ENCODE data around the gene MGAT3. TPM values are rescaled to one million over a fixed set of nuclear protein-coding genes. Genes with fewer than 3 reads are reported as not detected.
"Not testable (repeated sequence)": the region's sequence is repeated elsewhere in the genome, so short reads cannot be mapped to it uniquely, and the experiment has no call there.

Gene MGAT3, protein sequence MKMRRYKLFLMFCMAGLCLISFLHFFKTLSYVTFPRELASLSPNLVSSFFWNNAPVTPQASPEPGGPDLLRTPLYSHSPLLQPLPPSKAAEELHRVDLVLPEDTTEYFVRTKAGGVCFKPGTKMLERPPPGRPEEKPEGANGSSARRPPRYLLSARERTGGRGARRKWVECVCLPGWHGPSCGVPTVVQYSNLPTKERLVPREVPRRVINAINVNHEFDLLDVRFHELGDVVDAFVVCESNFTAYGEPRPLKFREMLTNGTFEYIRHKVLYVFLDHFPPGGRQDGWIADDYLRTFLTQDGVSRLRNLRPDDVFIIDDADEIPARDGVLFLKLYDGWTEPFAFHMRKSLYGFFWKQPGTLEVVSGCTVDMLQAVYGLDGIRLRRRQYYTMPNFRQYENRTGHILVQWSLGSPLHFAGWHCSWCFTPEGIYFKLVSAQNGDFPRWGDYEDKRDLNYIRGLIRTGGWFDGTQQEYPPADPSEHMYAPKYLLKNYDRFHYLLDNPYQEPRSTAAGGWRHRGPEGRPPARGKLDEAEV
- 0.11 and 0.21 TPM in 2 replicates for total RNA-seq

GRCh38 chr22:39456522-39457197, at the start of gene MGAT3:
MGAT3 (plus strand) TSS chr22:39457012; CDS start chr22:39487348, 30,336 bp downstream.
- Mint-ChIP-seq H3K4me1 (ENCODE audit: low read depth) (peaks cover 1% of the 10 kb centered on the region), H3K27ac (no peak within 1 kb of the TSS), H3K36me3 (ENCODE audit: low read depth) (peaks cover 5% of the 10 kb centered on the region), H3K27me3 (ENCODE audit: low read depth) (peaks cover 48% of the 10 kb centered on the region), H3K4me3 (ENCODE audit: low read depth) (peak within 1 kb of the TSS; percentile 23), H3K9me3 (no peaks in the 10 kb centered on the region)
- no peak for DNase-seq (ENCODE audit: low spot score)
- intact Hi-C loops (cut with micrococcal nuclease), result no loop called here

GRCh38 chr22:39408173-39408572, 48.6 kb upstream of the MGAT3 start:
- DNase-seq (ENCODE audit: low spot score), result no peak
- H3K36me3 Mint-ChIP-seq (ENCODE audit: low read depth), result peaks cover 39% of the 10 kb centered on the region
- intact Hi-C loops (cut with micrococcal nuclease), result no loop called here
- H3K27ac Mint-ChIP-seq, result no peak overlapping the region
- H3K27me3 Mint-ChIP-seq (ENCODE audit: low read depth), result no peaks in the 10 kb centered on the region
- H3K4me3 Mint-ChIP-seq (ENCODE audit: low read depth), result no peak overlapping the region
- peaks cover 43% of the 10 kb centered on the region for H3K4me1 Mint-ChIP-seq (ENCODE audit: low read depth)
- no peaks in the 10 kb centered on the region for H3K9me3 Mint-ChIP-seq

- H3K36me3 Mint-ChIP-seq (ENCODE audit: low read depth), result peaks cover 35% of the 10 kb centered on the region
- DNase-seq (ENCODE audit: low spot score), result no peak
- intact Hi-C loops (cut with micrococcal nuclease), result no loop called here
- no peak overlapping the region for H3K27ac Mint-ChIP-seq
- H3K27me3 Mint-ChIP-seq (ENCODE audit: low read depth), result no peaks in the 10 kb centered on the region
- peaks cover 46% of the 10 kb centered on the region for H3K4me1 Mint-ChIP-seq (ENCODE audit: low read depth)
- no peaks in the 10 kb centered on the region for H3K9me3 Mint-ChIP-seq
- H3K4me3 Mint-ChIP-seq (ENCODE audit: low read depth), result no peak overlapping the region
Measured at GRCh38 chr22:39408807-39409206, 48.0 kb upstream of the MGAT3 start.

- Mint-ChIP-seq H3K4me1 (ENCODE audit: low read depth) (peaks cover 47% of the 10 kb centered on the region), H3K27ac (no peak overlapping the region), H3K4me3 (ENCODE audit: low read depth) (no peak overlapping the region), H3K9me3 (no peaks in the 10 kb centered on the region), H3K27me3 (ENCODE audit: low read depth) (no peaks in the 10 kb centered on the region), H3K36me3 (ENCODE audit: low read depth) (peaks cover 32% of the 10 kb centered on the region)
- no peak for DNase-seq (ENCODE audit: low spot score)
- intact Hi-C loops (cut with micrococcal nuclease), result no loop called here
Measured at GRCh38 chr22:39409516-39410029, 47.2 kb upstream of the MGAT3 start.

DNA sequence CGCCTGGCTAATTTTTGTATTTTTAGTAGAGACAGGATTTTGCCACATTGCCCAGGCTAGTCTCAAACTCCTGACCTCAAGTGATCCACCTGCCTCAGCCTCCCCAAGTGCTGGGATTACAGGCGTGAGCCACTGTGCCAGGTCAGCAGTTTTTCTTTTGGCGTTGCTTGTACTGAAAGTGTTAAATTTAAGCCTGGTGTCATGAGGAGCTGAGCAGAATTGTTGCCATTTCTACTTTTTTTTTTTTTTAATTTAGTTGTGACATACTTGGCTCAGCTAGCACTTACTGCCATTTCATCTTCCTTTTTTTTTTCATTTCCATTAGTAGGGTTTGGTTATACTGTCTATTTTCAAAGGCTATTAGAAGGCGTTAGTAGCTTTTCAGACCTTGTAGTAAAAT, 46.5 kb upstream of the MGAT3 start:
- no peak for DNase-seq (ENCODE audit: low spot score)
- Mint-ChIP-seq H3K4me3 (ENCODE audit: low read depth) (no peak overlapping the region), H3K27ac (no peak overlapping the region), H3K27me3 (ENCODE audit: low read depth) (no peaks in the 10 kb centered on the region), H3K36me3 (ENCODE audit: low read depth) (peaks cover 28% of the 10 kb centered on the region), H3K4me1 (ENCODE audit: low read depth) (peaks cover 44% of the 10 kb centered on the region), H3K9me3 (no peaks in the 10 kb centered on the region)
- intact Hi-C loops (cut with micrococcal nuclease), result no loop called here

- H3K36me3 Mint-ChIP-seq (ENCODE audit: low read depth), result peaks cover 23% of the 10 kb centered on the region
- H3K4me3 Mint-ChIP-seq (ENCODE audit: low read depth), result peak overlapping the region; percentile 52
- H3K4me1 Mint-ChIP-seq (ENCODE audit: low read depth), result peaks cover 37% of the 10 kb centered on the region
- H3K9me3 Mint-ChIP-seq; H3K27me3 Mint-ChIP-seq (ENCODE audit: low read depth); intact Hi-C loops (cut with micrococcal nuclease); DNase-seq (ENCODE audit: low spot score): not testable (repeated sequence)
- H3K27ac Mint-ChIP-seq, result peak overlapping the region; percentile 84
Measured at GRCh38 chr22:39411828-39412365, 44.9 kb upstream of the MGAT3 start.

GRCh38 chr22:39413204-39413603, 43.6 kb upstream of the MGAT3 start:
- H3K4me3 Mint-ChIP-seq (ENCODE audit: low read depth); DNase-seq (ENCODE audit: low spot score); H3K27me3 Mint-ChIP-seq (ENCODE audit: low read depth); intact Hi-C loops (cut with micrococcal nuclease); H3K9me3 Mint-ChIP-seq: not testable (repeated sequence)
- peaks cover 27% of the 10 kb centered on the region for H3K36me3 Mint-ChIP-seq (ENCODE audit: low read depth)
- peak overlapping the region; percentile 22 for H3K27ac Mint-ChIP-seq
- H3K4me1 Mint-ChIP-seq (ENCODE audit: low read depth), result peaks cover 32% of the 10 kb centered on the region

GRCh38 chr22:39414377-39414776, 42.4 kb upstream of the MGAT3 start:
- intact Hi-C loops (cut with micrococcal nuclease), result no loop called here
- peaks cover 35% of the 10 kb centered on the region for H3K36me3 Mint-ChIP-seq (ENCODE audit: low read depth)
- no peak overlapping the region for H3K27ac Mint-ChIP-seq
- no peaks in the 10 kb centered on the region for H3K27me3 Mint-ChIP-seq (ENCODE audit: low read depth)
- no peak overlapping the region for H3K4me3 Mint-ChIP-seq (ENCODE audit: low read depth)
- H3K9me3 Mint-ChIP-seq, result no peaks in the 10 kb centered on the region
- H3K4me1 Mint-ChIP-seq (ENCODE audit: low read depth), result peaks cover 27% of the 10 kb centered on the region
- DNase-seq (ENCODE audit: low spot score), result no peak

GRCh38 chr22:39414886-39415285, 41.9 kb upstream of the MGAT3 start:
- H3K27me3 Mint-ChIP-seq (ENCODE audit: low read depth), result no peaks in the 10 kb centered on the region
- H3K4me1 Mint-ChIP-seq (ENCODE audit: low read depth), result peaks cover 27% of the 10 kb centered on the region
- H3K27ac Mint-ChIP-seq, result no peak overlapping the region
- intact Hi-C loops (cut with micrococcal nuclease), result no loop called here
- no peaks in the 10 kb centered on the region for H3K9me3 Mint-ChIP-seq
- peaks cover 35% of the 10 kb centered on the region for H3K36me3 Mint-ChIP-seq (ENCODE audit: low read depth)
- no peak for DNase-seq (ENCODE audit: low spot score)
- no peak overlapping the region for H3K4me3 Mint-ChIP-seq (ENCODE audit: low read depth)

- Mint-ChIP-seq H3K4me1 (ENCODE audit: low read depth) (peaks cover 27% of the 10 kb centered on the region), H3K27ac (no peak overlapping the region), H3K36me3 (ENCODE audit: low read depth) (peaks cover 38% of the 10 kb centered on the region), H3K9me3 (no peaks in the 10 kb centered on the region), H3K4me3 (ENCODE audit: low read depth) (no peak overlapping the region), H3K27me3 (ENCODE audit: low read depth) (no peaks in the 10 kb centered on the region)
- DNase-seq (ENCODE audit: low spot score), result no peak
- intact Hi-C loops (cut with micrococcal nuclease), result no loop called here
Measured at GRCh38 chr22:39415506-39415905, 41.3 kb upstream of the MGAT3 start.

DNA sequence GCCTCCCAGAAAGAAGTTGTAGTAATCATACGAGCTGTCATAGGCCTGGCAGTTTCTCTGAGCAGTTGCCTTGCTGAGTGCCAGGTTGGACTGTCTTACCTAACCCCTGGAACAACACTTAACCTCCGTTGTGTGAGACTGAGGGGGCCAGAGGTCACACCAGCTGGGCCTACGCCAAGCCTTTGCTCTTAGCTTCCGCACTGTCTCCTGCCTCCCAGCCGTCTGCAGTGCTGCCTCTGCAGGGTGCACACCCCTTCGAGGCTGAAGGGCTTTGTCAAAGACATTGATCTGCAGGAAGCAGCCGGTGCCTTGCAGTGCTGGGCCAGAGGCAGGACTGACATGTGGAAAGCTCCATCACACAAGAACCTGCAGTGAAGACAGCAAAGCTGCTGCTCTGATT, 40.5 kb upstream of the MGAT3 start:
- DNase-seq (ENCODE audit: low spot score), result no peak
- Mint-ChIP-seq H3K4me1 (ENCODE audit: low read depth) (peaks cover 20% of the 10 kb centered on the region), H3K4me3 (ENCODE audit: low read depth) (no peak overlapping the region), H3K36me3 (ENCODE audit: low read depth) (peaks cover 41% of the 10 kb centered on the region), H3K27ac (no peak overlapping the region), H3K9me3 (no peaks in the 10 kb centered on the region), H3K27me3 (ENCODE audit: low read depth) (no peaks in the 10 kb centered on the region)
- intact Hi-C loops (cut with micrococcal nuclease), result no loop called here

GRCh38 chr22:39417641-39418040, 39.2 kb upstream of the MGAT3 start:
- no peaks in the 10 kb centered on the region for H3K27me3 Mint-ChIP-seq (ENCODE audit: low read depth)

GRCh38 chr22:39418696-39419095, 38.1 kb upstream of the MGAT3 start:
- Mint-ChIP-seq H3K27ac (no peak overlapping the region), H3K4me1 (ENCODE audit: low read depth) (peaks cover 5% of the 10 kb centered on the region), H3K36me3 (ENCODE audit: low read depth) (peaks cover 52% of the 10 kb centered on the region), H3K27me3 (ENCODE audit: low read depth) (no peaks in the 10 kb centered on the region), H3K4me3 (ENCODE audit: low read depth) (no peak overlapping the region), H3K9me3 (no peaks in the 10 kb centered on the region)
- DNase-seq (ENCODE audit: low spot score), result no peak
- intact Hi-C loops (cut with micrococcal nuclease), result no loop called here

More at GRCh38 chr22:39417641-39418040, 39.2 kb upstream of the MGAT3 start:
- no peaks in the 10 kb centered on the region for H3K9me3 Mint-ChIP-seq
- H3K4me1 Mint-ChIP-seq (ENCODE audit: low read depth), result peaks cover 9% of the 10 kb centered on the region
- intact Hi-C loops (cut with micrococcal nuclease), result no loop called here
- no peak overlapping the region for H3K4me3 Mint-ChIP-seq (ENCODE audit: low read depth)
- no peak for DNase-seq (ENCODE audit: low spot score)
- peaks cover 48% of the 10 kb centered on the region for H3K36me3 Mint-ChIP-seq (ENCODE audit: low read depth)
- H3K27ac Mint-ChIP-seq, result no peak overlapping the region
